MCF 10A (cell line): ENCODE data around the gene FRG2C. TPM values are rescaled to one million over a fixed set of nuclear protein-coding genes. Genes with fewer than 3 reads are reported as not detected.
"Not testable (repeated sequence)": the region's sequence is repeated elsewhere in the genome, so short reads cannot be mapped to it uniquely, and the experiment has no call there.

Experiments used
- BruUV-seq: library from RNA; stranded (reverse); fragments of 400-500 nt; replicated peaks from 2 replicates; lab custom pipeline; 2021; lab: Mats Ljungman, UMichigan
- CTCF ChIA-PET: fragments of 300-600 bp; sonication (Branson Sonifier 250); formaldehyde crosslinking; extraction: SDS; loops from one replicate; lab custom pipeline; 2021; ENCODE audit warnings: antibody characterized with exemption, inconsistent platforms; lab: Yijun Ruan, JAX
- POLR2A ChIA-PET: fragments of 300-600, 350-650 bp; sonication (Branson Sonifier 250); formaldehyde crosslinking; extraction: SDS; loops from one replicate; lab custom pipeline; 2020; ENCODE audit warnings: antibody characterized with exemption, inconsistent platforms; lab: Yijun Ruan, JAX
- DNase-seq: peaks from one replicate; pipeline ENCODE4 v3.0.0-alpha.2; 2018; ENCODE audit not compliant: unreplicated experiment
- H3K27ac Mint-ChIP-seq: one replicate; pipeline ENCODE4 v1.8.0; 2022; ENCODE audit warnings: mild to moderate bottlenecking, low read depth, mixed read lengths; ENCODE audit not compliant: unreplicated experiment
- H3K27me3 Mint-ChIP-seq: one replicate; pipeline ENCODE4 v1.8.0; 2022; ENCODE audit warnings: mixed read lengths; ENCODE audit not compliant: insufficient read depth, unreplicated experiment
- H3K36me3 Mint-ChIP-seq: one replicate; pipeline ENCODE4 v1.8.0; 2022; ENCODE audit warnings: mild to moderate bottlenecking, moderate library complexity, mixed read lengths; ENCODE audit not compliant: insufficient read depth, unreplicated experiment
- H3K4me1 Mint-ChIP-seq: one replicate; pipeline ENCODE4 v1.8.0; 2022; ENCODE audit warnings: mixed read lengths; ENCODE audit not compliant: insufficient read depth, unreplicated experiment
- H3K4me3 Mint-ChIP-seq: one replicate; pipeline ENCODE4 v1.8.0; 2022; ENCODE audit warnings: mild to moderate bottlenecking, moderate library complexity, mixed read lengths; ENCODE audit not compliant: unreplicated experiment
- H3K9me3 Mint-ChIP-seq: one replicate; pipeline ENCODE4 v1.8.0; 2022; ENCODE audit warnings: mixed read lengths; ENCODE audit not compliant: unreplicated experiment
- intact Hi-C: fragments of 100-400 bp; cut with micrococcal nuclease; formaldehyde crosslinking; loops from 2 replicates; pipeline ENCODE4 v1.14.1; 2022
- total RNA-seq: library from RNA; stranded (reverse); gene quantifications from 2 replicates; pipeline ENCODE4 v1.2.3, GENCODE V29; 2022

FRG2C gene
- total RNA-seq, 1 experiment from 2014 or later: not detected

- CTCF ChIA-PET, H3K27me3 Mint-ChIP-seq: not testable (repeated sequence)
Observed at GRCh38 chr3:75668759-75669347, 4.7 kb downstream of the FRG2C start.

GRCh38 chr3:75669348-75670297 lies 5.5 kb downstream of the FRG2C start:
- H3K27me3 Mint-ChIP-seq, H3K27ac Mint-ChIP-seq, H3K4me1 Mint-ChIP-seq, H3K4me3 Mint-ChIP-seq, DNase-seq, POLR2A ChIA-PET, CTCF ChIA-PET, intact Hi-C loops, BruUV-seq, H3K36me3 Mint-ChIP-seq: not testable (repeated sequence)
- peaks cover 51% of the 10 kb centered on the region for H3K9me3 Mint-ChIP-seq

More at GRCh38 chr3:75668759-75669347, 4.7 kb downstream of the FRG2C start:
- H3K36me3 Mint-ChIP-seq, intact Hi-C loops, BruUV-seq, H3K4me1 Mint-ChIP-seq, H3K4me3 Mint-ChIP-seq, H3K27ac Mint-ChIP-seq, POLR2A ChIA-PET, DNase-seq: not testable (repeated sequence)
- H3K9me3 Mint-ChIP-seq: peaks cover 58% of the 10 kb centered on the region

GRCh38 chr3:75670298-75671286 lies 6.5 kb downstream of the FRG2C start:
- DNase-seq: peak; percentile 3
- H3K36me3 Mint-ChIP-seq, BruUV-seq, H3K27ac Mint-ChIP-seq, H3K4me1 Mint-ChIP-seq, intact Hi-C loops, CTCF ChIA-PET, H3K27me3 Mint-ChIP-seq, H3K4me3 Mint-ChIP-seq, POLR2A ChIA-PET: not testable (repeated sequence)
- H3K9me3 Mint-ChIP-seq: peaks cover 48% of the 10 kb centered on the region

DNA sequence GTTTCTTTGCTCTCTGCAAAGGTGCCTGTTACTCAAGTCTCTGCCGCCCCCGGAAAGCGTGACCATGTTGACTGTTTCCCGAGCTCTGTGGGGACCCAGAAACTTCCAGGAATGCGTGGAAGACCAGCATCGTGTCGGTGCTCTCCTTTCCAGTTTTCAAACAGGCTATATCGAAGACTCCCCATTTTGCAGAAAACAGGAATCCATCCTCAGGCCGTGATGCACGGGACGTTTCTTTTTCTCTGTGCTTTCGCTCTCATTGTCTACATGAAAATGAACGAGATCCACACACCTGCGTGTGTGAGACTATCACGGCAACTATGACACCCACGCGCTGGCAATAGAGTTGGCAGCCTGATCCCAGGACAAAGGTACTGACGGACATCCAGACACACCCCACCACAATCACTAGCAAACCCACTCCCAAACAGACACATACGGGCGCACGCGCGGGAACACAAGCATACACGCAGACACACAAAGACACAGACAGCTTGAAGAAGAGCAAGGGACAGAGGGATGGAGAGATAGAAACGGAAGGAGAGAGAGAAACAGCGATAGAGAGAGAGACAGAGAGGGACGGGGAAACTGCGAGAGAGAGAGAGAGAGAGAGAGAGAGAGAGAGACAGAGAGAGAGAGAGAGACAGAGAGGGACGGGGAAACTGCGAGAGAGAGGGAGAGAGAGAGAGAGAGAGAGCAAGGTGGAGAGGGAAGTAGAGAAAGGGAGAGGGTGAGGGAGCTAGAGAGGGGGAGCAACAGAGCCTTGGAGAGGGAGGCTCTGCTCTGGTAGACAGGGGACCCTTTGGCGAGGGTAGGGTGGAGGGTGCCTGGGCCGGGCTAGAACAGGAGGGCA lies 7.4 kb downstream of the FRG2C start:
- H3K4me3 Mint-ChIP-seq, CTCF ChIA-PET, POLR2A ChIA-PET, intact Hi-C loops, H3K27ac Mint-ChIP-seq, DNase-seq, H3K27me3 Mint-ChIP-seq, H3K36me3 Mint-ChIP-seq, BruUV-seq, H3K4me1 Mint-ChIP-seq: not testable (repeated sequence)
- H3K9me3 Mint-ChIP-seq: peaks cover 51% of the 10 kb centered on the region

GRCh38 chr3:75672140-75672775 lies 8.1 kb downstream of the FRG2C start:
- not testable (repeated sequence) for H3K4me3 Mint-ChIP-seq, H3K36me3 Mint-ChIP-seq, H3K27ac Mint-ChIP-seq

DNA sequence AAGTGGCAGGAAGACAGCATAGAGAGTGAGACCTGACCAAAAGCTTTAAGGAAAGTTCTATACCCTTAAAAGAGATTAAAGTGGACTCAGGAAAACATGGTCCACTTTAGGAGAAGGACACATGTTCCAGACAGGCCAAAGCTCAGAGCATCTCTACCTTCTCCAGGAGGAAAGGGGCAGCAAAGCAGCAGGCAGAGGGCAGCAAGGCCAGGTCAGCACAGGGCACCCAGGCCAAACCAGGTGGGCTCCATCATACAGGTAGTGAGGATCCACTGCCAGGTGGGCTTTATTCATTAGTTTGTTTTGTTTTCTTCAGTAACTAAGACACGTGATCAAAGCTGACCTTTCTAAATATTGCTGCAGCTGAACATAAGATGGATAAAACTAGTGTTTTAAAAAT lies 19.8 kb downstream of the FRG2C start:
- H3K27me3 Mint-ChIP-seq, CTCF ChIA-PET, H3K36me3 Mint-ChIP-seq, BruUV-seq, H3K4me3 Mint-ChIP-seq, H3K9me3 Mint-ChIP-seq, POLR2A ChIA-PET, H3K4me1 Mint-ChIP-seq, H3K27ac Mint-ChIP-seq, intact Hi-C loops, DNase-seq: not testable (repeated sequence)

More at GRCh38 chr3:75672140-75672775, 8.1 kb downstream of the FRG2C start:
- DNase-seq, BruUV-seq, intact Hi-C loops, POLR2A ChIA-PET, CTCF ChIA-PET, H3K4me1 Mint-ChIP-seq, H3K27me3 Mint-ChIP-seq: not testable (repeated sequence)
- peaks cover 49% of the 10 kb centered on the region for H3K9me3 Mint-ChIP-seq
